Fibroblast of lung (primary cell): ENCODE results near the gene LSR. TPM values are rescaled to one million over a fixed set of nuclear protein-coding genes. Genes with fewer than 3 reads are reported as not detected.

ENCODE experiments used
- DNase-seq, 2 donors: peaks; one replicate each; pipeline versions ENCODE4 v3.0.0 to v3.0.0-alpha.2; 2010; ENCODE audit warnings: low read depth in 2 of 2
- H2AFZ ChIP-seq: 2 replicates; pipeline ENCODE4 v1.5.1; 2012; ENCODE audit warnings: low read length, control low read depth, inconsistent platforms
- H3K27ac ChIP-seq: 2 replicates; pipeline ENCODE4 v1.5.1; 2011; ENCODE audit warnings: low read length, control low read depth; ENCODE audit not compliant: insufficient read depth
- H3K27me3 ChIP-seq: 2 replicates; pipeline ENCODE4 v1.5.1; 2011; ENCODE audit warnings: mild to moderate bottlenecking, low read length; ENCODE audit not compliant: control insufficient read depth, insufficient read depth
- H3K36me3 ChIP-seq: 2 replicates; pipeline ENCODE4 v1.5.1; 2011; ENCODE audit warnings: low read length; ENCODE audit not compliant: control insufficient read depth, insufficient read depth
- H3K4me1 ChIP-seq: 2 replicates; pipeline ENCODE4 v1.5.1; 2011; ENCODE audit warnings: low read length; ENCODE audit not compliant: control insufficient read depth, insufficient read depth; ENCODE audit errors: extremely low read depth
- H3K4me2 ChIP-seq: 2 replicates; pipeline ENCODE4 v1.5.1; 2011; ENCODE audit warnings: low read length, control low read depth; ENCODE audit not compliant: insufficient read depth; ENCODE audit errors: extremely low read depth
- H3K4me3 ChIP-seq, 4 experiments: fragments of 200-600 bp in 1 of 4; sonication (generic) in 1 of 4; replicated peaks in 1 of 4; 2 replicates each; pipeline ENCODE4 v1.5.1; 2011 to 2016; ENCODE audit warnings: low read length in 4 of 4, low read depth in 3 of 4, mild to moderate bottlenecking in 3 of 4, control low read depth in 2 of 4, inconsistent platforms in 1 of 4, mixed read lengths in 1 of 4; ENCODE audit not compliant: insufficient read depth in 1 of 4; ENCODE audit errors: control extremely low read depth in 1 of 4
- H3K79me2 ChIP-seq: 2 replicates; pipeline ENCODE4 v1.5.1; 2012; ENCODE audit warnings: mild to moderate bottlenecking, low read length, inconsistent platforms; ENCODE audit not compliant: control insufficient read depth, insufficient read depth
- H3K9ac ChIP-seq: 2 replicates; pipeline ENCODE4 v1.5.1; 2011; ENCODE audit warnings: mild to moderate bottlenecking, low read length, control low read depth; ENCODE audit not compliant: insufficient read depth
- H3K9me3 ChIP-seq: 2 replicates; pipeline ENCODE4 v1.5.1; 2012; ENCODE audit warnings: low read depth, low read length; ENCODE audit not compliant: control insufficient read depth, insufficient read depth
- H4K20me1 ChIP-seq: 2 replicates; pipeline ENCODE4 v1.5.1; 2011; ENCODE audit warnings: low read length; ENCODE audit not compliant: control insufficient read depth, insufficient read depth; ENCODE audit errors: extremely low read depth
- CTCF ChIP-seq, 2 donors: IDR thresholded peaks in 1 of 2; conservative IDR thresholded peaks in 1 of 2; 1 replicate in 1 of 2; 2 replicates in 1 of 2; pipeline ENCODE4 v1.5.1; 2011 to 2012; ENCODE audit warnings: low read length in 2 of 2, control low read depth in 1 of 2, inconsistent platforms in 1 of 2, low read depth in 1 of 2, mild to moderate bottlenecking in 1 of 2
- EZH2 ChIP-seq: IDR thresholded peaks from 2 replicates; pipeline ENCODE4 v1.5.1; 2012; ENCODE audit warnings: low read length, control low read depth, mild to moderate bottlenecking; ENCODE audit errors: missing control alignments
- polyA plus RNA-seq, 2 donors: library from polyadenylated mRNA; depleted of rRNA in 1 of 2; stranded (reverse) in 1 of 2; unstranded in 1 of 2; fragments of >200 nt; gene quantifications; 2 replicates each; pipeline ENCODE4 v1.2.1, GENCODE V29; 2011 to 2012; ENCODE audit warnings: missing spikeins in 1 of 2
- total RNA-seq: library from RNA; depleted of rRNA; stranded (reverse); fragments of >200 nt; gene quantifications from 2 replicates; pipeline ENCODE4 v1.2.1, GENCODE V29; 2014

Gene LSR
- total and polyA plus RNA-seq, 2 donors (not counting 1 experiment from before 2014, with no cell fraction given): 0.31 to 0.33 TPM

- H3K36me3 ChIP-seq: peaks cover 20% of the 10 kb centered on the region
- no peaks in the 10 kb centered on the region for H3K4me1 ChIP-seq
- TF ChIP-seq EZH2 (no peak), CTCF (conservative IDR thresholded peaks at IDR 0.05 in 1 of 2, IDR thresholded peaks at IDR 0.05 in 1 of 2; ENCODE audit: low read depth in 1 of 2, low read length in 2 of 2) (no peak)
- H3K4me2 ChIP-seq: no peak overlapping the region
- no peak overlapping the region for H3K9ac ChIP-seq
- H4K20me1 ChIP-seq: no peaks in the 10 kb centered on the region
- no peak overlapping the region for H3K27ac ChIP-seq
- H3K79me2 ChIP-seq: no peaks in the 10 kb centered on the region
- no peaks in the 10 kb centered on the region for H3K9me3 ChIP-seq
- no peak overlapping the region for H3K4me3 ChIP-seq
- no peak overlapping the region for H2AFZ ChIP-seq
- H3K27me3 ChIP-seq: no peaks in the 10 kb centered on the region
- DNase-seq: no peak
These were observed 25.5 kb downstream of the LSR start for GRCh38 chr19:35274323-35274722.

GRCh38 chr19:35276706-35277281, 28.0 kb downstream of the LSR start:
- H3K4me3 ChIP-seq: no peak overlapping the region

GRCh38 chr19:35278578-35279284, 29.9 kb downstream of the LSR start:
- H3K27ac ChIP-seq: no peak overlapping the region
- no peak overlapping the region for H3K4me3 ChIP-seq
- no peaks in the 10 kb centered on the region for H3K9me3 ChIP-seq
- no peaks in the 10 kb centered on the region for H3K27me3 ChIP-seq
- no peak for DNase-seq
- no peak for TF ChIP-seq CTCF (conservative IDR thresholded peaks at IDR 0.05 in 1 of 2, IDR thresholded peaks at IDR 0.05 in 1 of 2; ENCODE audit: low read depth in 1 of 2, low read length in 2 of 2)
- H3K4me1 ChIP-seq: no peaks in the 10 kb centered on the region
- H2AFZ ChIP-seq: no peak overlapping the region
- no peak overlapping the region for H3K9ac ChIP-seq
- peaks cover 7% of the 10 kb centered on the region for H3K36me3 ChIP-seq
- no peak overlapping the region for H3K4me2 ChIP-seq
- H4K20me1 ChIP-seq: no peaks in the 10 kb centered on the region
- H3K79me2 ChIP-seq: no peaks in the 10 kb centered on the region

More at GRCh38 chr19:35276706-35277281, 28.0 kb downstream of the LSR start:
- Histone ChIP-seq H3K9me3 (no peaks in the 10 kb centered on the region), H3K9ac (no peak overlapping the region), H3K27me3 (no peaks in the 10 kb centered on the region), H3K79me2 (no peaks in the 10 kb centered on the region), H3K36me3 (peaks cover 11% of the 10 kb centered on the region), H3K27ac (no peak overlapping the region), H4K20me1 (no peaks in the 10 kb centered on the region), H3K4me1 (no peaks in the 10 kb centered on the region), H2AFZ (no peak overlapping the region), H3K4me2 (no peak overlapping the region)
- TF ChIP-seq CTCF (conservative IDR thresholded peaks at IDR 0.05 in 1 of 2, IDR thresholded peaks at IDR 0.05 in 1 of 2; ENCODE audit: low read depth in 1 of 2, low read length in 2 of 2): no peak
- no peak for TF ChIP-seq EZH2
- DNase-seq: no peak
